Muscle of leg (tissue), 16 donors: Measurements from ENCODE around the gene PPP4R1. TPM values are rescaled to one million over a fixed set of nuclear protein-coding genes. Genes with fewer than 3 reads are reported as not detected.

Experiments used
- DNase-seq: peaks from one replicate; pipeline ENCODE4 v3.0.0; 2013
- H3K27ac ChIP-seq: one replicate; pipeline ENCODE4 v1.5.1; 2013; ENCODE audit warnings: mild to moderate bottlenecking, low read length, control low read depth
- H3K27me3 ChIP-seq: one replicate; pipeline ENCODE4 v1.6.1; 2013; ENCODE audit warnings: low read length; ENCODE audit not compliant: control insufficient read depth, insufficient read depth
- H3K36me3 ChIP-seq: one replicate; pipeline ENCODE4 v1.6.1; 2013; ENCODE audit warnings: low read length; ENCODE audit not compliant: control insufficient read depth, insufficient read depth
- H3K4me1 ChIP-seq: one replicate; pipeline ENCODE4 v1.6.1; 2013; ENCODE audit warnings: low read length; ENCODE audit not compliant: control insufficient read depth, insufficient read depth
- H3K4me3 ChIP-seq: one replicate; pipeline ENCODE4 v1.5.1; 2013; ENCODE audit warnings: low read length, control low read depth
- H3K9me3 ChIP-seq: replicated peaks from 2 replicates; pipeline ENCODE4 v1.6.1; 2013; ENCODE audit warnings: low read depth, low read length; ENCODE audit not compliant: control insufficient read depth
- WGBS: methylation state at CpG from one replicate; pipeline ENCODE4 v1.1.5; 2013; ENCODE audit warnings: missing lambda C conversion rate; ENCODE audit not compliant: insufficient coverage; 5-methylcytosine and 5-hydroxymethylcytosine counted together
- long read RNA-seq, 11 donors: transcript quantifications; one replicate each; lab custom pipeline, GENCODE V29; 2026
- polyA plus RNA-seq, 8 donors: library from polyadenylated mRNA; unstranded; fragments of 120-200 nt; gene quantifications; one replicate each; pipeline versions ENCODE4 v1.2.1 to v1.2.3, GENCODE V29; 2013; ENCODE audit warnings: inconsistent platforms in 1 of 8, low replicate concordance in 1 of 8; ENCODE audit not compliant: insufficient read length in 8 of 8, insufficient read depth in 1 of 8
- total RNA-seq: library from RNA; stranded (reverse); fragments of 120-200 nt; gene quantifications from one replicate; pipeline ENCODE4 v1.2.4, GENCODE V29; 2013

Gene PPP4R1, protein sequence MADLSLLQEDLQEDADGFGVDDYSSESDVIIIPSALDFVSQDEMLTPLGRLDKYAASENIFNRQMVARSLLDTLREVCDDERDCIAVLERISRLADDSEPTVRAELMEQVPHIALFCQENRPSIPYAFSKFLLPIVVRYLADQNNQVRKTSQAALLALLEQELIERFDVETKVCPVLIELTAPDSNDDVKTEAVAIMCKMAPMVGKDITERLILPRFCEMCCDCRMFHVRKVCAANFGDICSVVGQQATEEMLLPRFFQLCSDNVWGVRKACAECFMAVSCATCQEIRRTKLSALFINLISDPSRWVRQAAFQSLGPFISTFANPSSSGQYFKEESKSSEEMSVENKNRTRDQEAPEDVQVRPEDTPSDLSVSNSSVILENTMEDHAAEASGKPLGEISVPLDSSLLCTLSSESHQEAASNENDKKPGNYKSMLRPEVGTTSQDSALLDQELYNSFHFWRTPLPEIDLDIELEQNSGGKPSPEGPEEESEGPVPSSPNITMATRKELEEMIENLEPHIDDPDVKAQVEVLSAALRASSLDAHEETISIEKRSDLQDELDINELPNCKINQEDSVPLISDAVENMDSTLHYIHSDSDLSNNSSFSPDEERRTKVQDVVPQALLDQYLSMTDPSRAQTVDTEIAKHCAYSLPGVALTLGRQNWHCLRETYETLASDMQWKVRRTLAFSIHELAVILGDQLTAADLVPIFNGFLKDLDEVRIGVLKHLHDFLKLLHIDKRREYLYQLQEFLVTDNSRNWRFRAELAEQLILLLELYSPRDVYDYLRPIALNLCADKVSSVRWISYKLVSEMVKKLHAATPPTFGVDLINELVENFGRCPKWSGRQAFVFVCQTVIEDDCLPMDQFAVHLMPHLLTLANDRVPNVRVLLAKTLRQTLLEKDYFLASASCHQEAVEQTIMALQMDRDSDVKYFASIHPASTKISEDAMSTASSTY
- 80.7 TPM for total RNA-seq
- 10 to 100 TPM; 53.1 to 72.0 (median 55.3) TPM for polyA plus RNA-seq
- long read RNA-seq, donor 1, partial matches to known transcripts, result 0 of 1 reads
- long read RNA-seq, donor 1, other reads (novel, unspliced or antisense), result 0 of 1 reads
- long read RNA-seq, donor 2, partial matches to known transcripts, result 0 of 1 reads
- long read RNA-seq, donor 2, other reads (novel, unspliced or antisense), result 0 of 1 reads
- long read RNA-seq, donor 3, partial matches to known transcripts, result 0 of 7 reads
- long read RNA-seq, donor 3, other reads (novel, unspliced or antisense), result 0 of 7 reads
- long read RNA-seq, donor 4, partial matches to known transcripts, result 0 of 1 reads
- long read RNA-seq, donor 4, other reads (novel, unspliced or antisense), result 0 of 1 reads
- long read RNA-seq, donor 5, transcript PPP4R1-202 (20 exons, 3,885 nt), result major isoform, 5 of 35 reads
- long read RNA-seq, donor 5, partial matches to known transcripts, result 24 of 35 reads
- long read RNA-seq, donor 5, other reads (novel, unspliced or antisense), result 0 of 35 reads
- long read RNA-seq, donor 6, transcript PPP4R1-202 (20 exons, 3,885 nt), result major isoform, 6 of 8 reads
- long read RNA-seq, donor 6, partial matches to known transcripts, result 0 of 8 reads
- long read RNA-seq, donor 6, other reads (novel, unspliced or antisense), result 0 of 8 reads
- long read RNA-seq, donor 7, partial matches to known transcripts, result 0 of 4 reads
- long read RNA-seq, donor 7, other reads (novel, unspliced or antisense), result 0 of 4 reads
- long read RNA-seq, donor 8, result 0 reads
- long read RNA-seq, donor 9, partial matches to known transcripts, result 0 of 6 reads
- long read RNA-seq, donor 9, other reads (novel, unspliced or antisense), result 0 of 6 reads
- long read RNA-seq, donor 10, partial matches to known transcripts, result 0 of 5 reads
- long read RNA-seq, donor 10, other reads (novel, unspliced or antisense), result 0 of 5 reads
- long read RNA-seq, donor 11, result 0 reads

DNA sequence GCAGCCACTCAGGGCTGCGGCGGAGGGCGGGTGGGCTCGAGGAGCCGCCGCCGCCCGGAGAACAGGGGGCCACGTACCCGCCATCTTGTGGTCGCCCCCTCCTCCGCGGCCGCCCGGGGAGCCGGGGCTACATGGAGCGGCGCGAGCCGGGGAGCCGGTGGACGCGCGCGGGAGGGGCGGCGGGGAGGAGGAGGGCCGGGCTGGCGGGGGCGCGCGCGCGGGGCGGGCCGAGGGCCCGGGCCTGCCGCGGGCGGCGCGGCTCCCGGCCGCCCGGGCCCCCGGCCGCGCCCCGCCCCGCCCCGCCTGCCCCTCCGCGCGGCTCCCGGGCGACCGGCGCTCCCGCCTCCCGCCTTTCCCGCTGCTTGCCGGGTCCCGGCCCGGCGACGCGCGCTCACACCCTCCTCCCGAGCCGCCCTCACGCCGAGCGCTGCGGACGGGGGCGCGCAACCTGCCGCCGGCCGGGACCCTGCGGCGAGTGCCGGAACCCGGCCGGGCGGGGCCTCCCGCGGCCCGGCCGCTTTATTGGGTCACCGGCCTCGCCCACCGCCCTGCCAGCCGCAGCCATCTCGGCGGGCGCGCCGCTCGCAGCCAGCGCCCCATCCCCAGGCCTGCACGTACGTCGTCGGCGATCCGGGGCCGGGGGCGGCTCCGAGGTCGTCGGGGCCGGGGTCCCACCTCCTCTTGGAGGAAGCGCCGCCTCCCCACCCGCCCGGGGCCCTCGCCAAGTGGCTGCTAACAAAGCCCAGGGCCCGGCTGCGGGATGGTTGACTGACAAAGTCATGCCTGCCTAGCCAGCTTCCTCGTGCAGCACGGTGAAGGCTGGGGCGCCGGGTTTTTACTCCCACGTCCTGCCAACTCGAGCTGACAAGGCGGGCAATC lies at the start of gene PPP4R1:
Gene PPP4R1, minus strand, starts transcription at position 159 of the 879 bp plus-strand sequence. Its CDS starts 75 bp downstream, at position 84.
- Histone ChIP-seq H3K4me3 (peak within 1 kb of the TSS; percentile 88), H3K9me3 (no peaks in the 10 kb centered on the region), H3K4me1 (peaks cover 9% of the 10 kb centered on the region), H3K36me3 (peaks cover 7% of the 10 kb centered on the region), H3K27ac (peak within 1 kb of the TSS; percentile 97), H3K27me3 (no peaks in the 10 kb centered on the region)
- DNase-seq, result peak; percentile 92
- WGBS, result under 1% methylated on average over 124 of the region's 127 CpGs

DNA sequence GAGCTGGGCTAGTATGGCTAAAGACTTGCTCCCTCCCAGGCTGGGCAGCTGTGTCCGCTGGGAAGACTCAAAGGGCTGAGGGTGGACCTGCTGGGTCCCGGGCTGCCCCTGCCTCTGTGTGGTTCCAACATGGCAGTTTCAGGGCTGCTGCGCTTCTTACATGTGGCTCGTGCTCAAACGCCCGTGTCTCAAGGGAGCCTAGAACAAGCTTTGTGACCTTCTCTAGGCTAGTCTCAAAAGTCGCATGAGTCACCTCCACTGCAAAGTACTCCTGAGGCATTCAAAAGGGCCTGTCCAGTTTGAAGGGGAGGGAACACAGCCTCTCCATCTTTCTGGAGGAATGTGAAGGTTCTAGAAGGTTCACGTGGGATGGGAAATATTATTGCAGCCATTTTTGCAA lies 49.0 kb upstream of the PPP4R1 start:
- Histone ChIP-seq H3K4me3 (no peak overlapping the region), H3K9me3 (no peaks in the 10 kb centered on the region), H3K4me1 (no peaks in the 10 kb centered on the region), H3K27me3 (no peaks in the 10 kb centered on the region), H3K36me3 (no peaks in the 10 kb centered on the region), H3K27ac (no peak overlapping the region)
- WGBS, result 76% methylated on average over 6 of the region's 8 CpGs
- DNase-seq, result no peak

DNA sequence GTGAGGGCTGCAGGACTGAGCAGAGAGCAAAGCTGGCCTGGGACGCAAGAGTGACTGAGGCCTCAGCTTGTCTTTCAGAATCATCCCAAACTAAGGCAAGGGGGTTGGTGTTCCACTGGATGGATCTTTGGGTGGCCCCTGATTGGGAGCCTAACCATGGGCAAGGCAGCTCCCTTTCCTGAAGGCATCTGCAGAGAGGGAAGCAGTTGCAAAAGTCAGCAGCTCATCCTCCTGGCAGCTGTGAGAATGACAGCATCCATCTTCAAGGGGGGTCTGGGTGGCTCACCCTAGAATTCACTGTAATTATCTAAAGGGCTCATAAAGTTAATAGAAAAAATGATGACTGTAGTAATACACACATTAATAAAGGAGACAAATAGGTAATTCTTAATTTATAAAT lies 47.2 kb upstream of the PPP4R1 start:
- H3K4me3 ChIP-seq, result no peak overlapping the region
- H3K27me3 ChIP-seq, result no peaks in the 10 kb centered on the region
- no peak overlapping the region for H3K27ac ChIP-seq
- H3K9me3 ChIP-seq, result no peaks in the 10 kb centered on the region
- H3K36me3 ChIP-seq, result no peaks in the 10 kb centered on the region
- DNase-seq, result no peak
- no peaks in the 10 kb centered on the region for H3K4me1 ChIP-seq
- WGBS, result no CpG with 5 or more reads among the region's 1 CpG

DNA sequence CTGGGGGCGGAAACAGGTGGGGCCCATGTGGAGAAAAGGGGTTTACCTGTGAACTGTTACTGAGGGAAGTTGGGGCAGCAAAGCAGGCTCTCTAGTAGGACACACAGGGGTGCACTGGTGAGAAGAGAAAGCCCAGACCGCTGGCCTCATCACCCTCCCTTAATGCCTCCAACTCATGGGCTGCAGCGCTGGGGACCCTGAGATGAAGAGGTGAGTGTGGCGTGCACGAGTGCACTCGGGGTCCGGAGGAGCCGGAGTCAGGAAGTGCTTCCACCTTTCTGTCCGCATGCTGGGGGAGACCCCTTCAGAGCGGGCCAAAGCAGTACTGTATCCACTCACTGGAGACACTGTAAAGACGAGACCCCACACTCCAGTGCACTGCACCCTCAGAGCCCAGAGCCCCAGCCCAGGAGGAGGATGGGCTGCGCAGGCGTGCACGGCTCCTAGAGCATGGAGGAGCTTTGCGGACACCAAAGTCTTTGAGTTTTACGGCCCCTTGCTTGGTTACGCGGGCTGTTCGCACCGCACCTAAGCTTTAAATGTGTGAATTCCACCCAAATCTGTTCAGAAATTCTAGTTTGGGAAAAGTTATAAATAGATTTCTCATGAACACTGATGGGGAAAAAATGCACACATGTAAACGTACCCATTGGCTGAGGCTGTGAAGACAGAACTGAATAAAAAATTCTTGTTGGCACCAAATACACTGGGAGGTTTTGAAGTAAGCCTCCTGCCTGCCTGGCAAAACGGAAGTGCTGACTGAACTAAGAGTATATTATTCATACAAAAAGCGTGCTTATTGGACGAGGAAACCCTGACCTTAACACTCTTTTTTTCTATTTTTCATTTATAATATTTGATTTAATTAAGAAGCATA lies 45.4 kb upstream of the PPP4R1 start:
- Histone ChIP-seq H3K27me3 (no peaks in the 10 kb centered on the region), H3K36me3 (no peaks in the 10 kb centered on the region), H3K4me1 (no peaks in the 10 kb centered on the region), H3K27ac (no peak overlapping the region), H3K4me3 (no peak overlapping the region), H3K9me3 (no peaks in the 10 kb centered on the region)
- peak; percentile 54 for DNase-seq
- WGBS, result 91% methylated on average over 19 of the region's 24 CpGs

DNA sequence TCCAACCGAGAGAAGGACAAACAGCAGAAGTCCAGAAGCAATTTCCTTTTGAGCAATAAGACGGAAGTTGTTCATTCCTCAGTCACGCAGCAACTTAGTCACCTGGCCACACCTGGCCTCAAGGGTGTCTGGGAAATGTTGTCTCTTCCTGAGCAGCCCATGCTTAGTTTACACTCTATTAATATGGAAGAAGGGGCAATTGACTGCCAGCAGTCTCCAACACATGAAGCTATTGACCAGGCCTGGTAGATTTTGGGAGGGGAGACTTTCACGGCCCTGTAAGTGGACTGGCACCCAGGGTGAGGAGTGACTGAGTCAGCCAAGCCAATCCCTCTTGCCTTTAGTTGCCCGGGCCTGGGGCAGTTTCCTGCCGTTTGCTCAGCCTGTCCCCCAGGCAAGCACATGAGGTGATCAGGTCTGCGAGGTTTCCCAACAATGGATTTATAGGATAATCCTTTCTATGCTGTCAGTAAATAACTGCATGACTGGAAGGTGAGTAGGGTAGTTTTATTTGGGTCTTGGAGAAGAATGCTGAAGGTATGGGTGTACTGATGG lies 43.8 kb upstream of the PPP4R1 start:
- H3K27ac ChIP-seq, result no peak overlapping the region
- H3K4me1 ChIP-seq, result peaks cover 4% of the 10 kb centered on the region
- H3K9me3 ChIP-seq, result no peaks in the 10 kb centered on the region
- no peak for DNase-seq
- 87% methylated on average over 5 of the region's 7 CpGs for WGBS
- no peaks in the 10 kb centered on the region for H3K27me3 ChIP-seq
- no peaks in the 10 kb centered on the region for H3K36me3 ChIP-seq
- H3K4me3 ChIP-seq, result no peak overlapping the region

DNA sequence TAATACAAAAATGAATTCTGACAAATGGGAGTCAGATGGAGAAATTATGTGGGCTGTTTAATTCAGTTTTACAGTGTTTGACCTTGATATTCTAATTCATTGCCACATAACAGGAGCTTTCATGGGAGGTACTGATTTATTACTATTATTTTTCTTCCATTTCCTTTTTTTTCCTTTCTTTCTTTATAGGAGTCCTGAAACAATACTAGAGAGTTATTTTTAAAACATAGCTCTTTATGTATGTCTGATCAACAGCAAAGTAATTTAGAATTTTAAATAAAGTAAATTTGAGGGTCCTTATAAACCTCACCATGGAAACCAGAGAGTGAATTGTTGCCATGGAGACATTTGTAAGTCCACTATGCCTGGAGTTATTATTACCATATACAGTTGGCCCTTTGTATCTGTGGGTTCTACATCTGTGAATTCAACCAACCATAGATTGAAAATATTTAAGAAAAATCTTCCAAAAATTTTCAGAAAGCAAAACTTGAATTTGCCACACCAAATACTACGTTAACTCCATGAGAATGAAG lies 40.9 kb upstream of the PPP4R1 start:
- H3K27ac ChIP-seq, result no peak overlapping the region
- DNase-seq, result no peak
- no CpG with 5 or more reads among the region's 1 CpG for WGBS

DNA sequence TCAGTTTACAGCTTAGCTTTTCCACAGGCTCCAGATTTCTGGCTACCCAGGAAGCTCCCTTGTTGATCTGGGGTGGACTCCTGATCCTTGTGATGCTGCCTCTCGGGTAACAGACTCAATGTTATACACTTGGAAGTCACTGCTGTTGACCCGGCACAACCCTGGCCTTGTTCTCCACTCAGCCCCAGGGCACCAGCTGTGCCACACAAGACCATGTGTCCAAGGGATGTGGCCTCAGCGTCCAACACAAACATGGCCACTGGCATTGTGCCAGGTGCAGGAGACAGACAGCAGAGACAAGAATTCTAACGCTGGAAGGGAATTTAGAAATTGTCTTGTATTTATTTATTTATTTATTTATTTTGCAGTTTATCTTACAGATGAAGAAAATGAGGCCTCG lies 39.0 kb upstream of the PPP4R1 start:
- peak; percentile 64 for DNase-seq
- Histone ChIP-seq H3K27me3 (no peaks in the 10 kb centered on the region), H3K4me1 (peaks cover 4% of the 10 kb centered on the region), H3K36me3 (no peaks in the 10 kb centered on the region), H3K4me3 (no peak overlapping the region), H3K27ac (peak overlapping the region; percentile 29), H3K9me3 (peaks cover 3% of the 10 kb centered on the region)
- WGBS, result 72% methylated on average over 2 of the region's 5 CpGs

More for the DNA sequence above, 40.9 kb upstream of the PPP4R1 start:
- Histone ChIP-seq H3K4me1 (peaks cover 4% of the 10 kb centered on the region), H3K36me3 (no peaks in the 10 kb centered on the region), H3K9me3 (peaks cover 3% of the 10 kb centered on the region), H3K4me3 (no peak overlapping the region), H3K27me3 (no peaks in the 10 kb centered on the region)
